ENCODE results near the gene CPB2. TPM values are rescaled to one million over a fixed set of nuclear protein-coding genes. Genes with fewer than 3 reads are reported as not detected.

Gene CPB2
- total RNA-seq, 1 donor from 2014 or later = not detected

DNA sequence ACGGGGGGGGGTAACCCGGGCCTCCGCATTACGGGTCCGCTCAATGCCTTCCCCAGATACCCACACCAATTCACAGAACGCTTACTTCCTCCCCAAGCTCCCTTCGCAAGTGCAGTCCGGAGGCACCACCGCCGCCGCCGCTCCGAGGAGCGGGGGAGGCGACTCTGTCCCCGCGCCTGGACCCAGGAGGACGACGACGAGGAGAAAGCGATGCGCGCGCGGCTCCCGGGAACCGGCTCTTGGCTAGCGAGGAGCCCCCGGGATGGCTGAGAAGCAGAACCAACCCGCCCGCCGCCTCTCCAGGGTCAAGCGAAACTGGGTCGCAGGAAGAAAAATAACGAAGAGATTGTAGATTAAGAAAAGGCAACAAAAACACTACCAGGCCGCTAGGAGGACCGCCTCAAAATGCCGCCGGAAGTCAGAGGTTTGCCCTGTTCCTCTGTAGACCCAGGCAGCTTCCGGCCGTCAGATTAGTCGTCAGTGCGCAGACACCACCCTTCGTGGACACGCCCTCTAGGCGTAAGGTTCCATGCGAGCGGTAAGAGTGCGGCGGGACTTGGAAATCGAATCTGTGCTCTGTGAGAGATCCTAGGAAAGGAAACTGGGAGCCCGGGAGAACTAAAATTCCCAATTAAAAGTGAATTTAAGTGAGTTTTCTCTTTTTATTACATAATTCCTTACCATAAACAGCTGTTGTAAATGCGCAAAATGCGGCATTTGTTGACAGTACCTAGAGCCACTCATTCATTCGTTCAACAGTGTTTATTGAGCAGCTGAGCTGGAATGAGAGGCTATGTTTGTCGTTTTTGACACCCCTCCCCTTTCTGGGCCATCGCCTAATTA lies 52.3 kb downstream of the CPB2 start, which contains the start of gene ZC3H13:
TSS of gene ZC3H13 (minus strand) at position 428 of the 843 bp plus-strand sequence. CDS start 7,239 bp downstream, outside the sequence.
- DNase-seq (ENCODE audit: low read depth, low spot score) = peak; percentile 90

DNA sequence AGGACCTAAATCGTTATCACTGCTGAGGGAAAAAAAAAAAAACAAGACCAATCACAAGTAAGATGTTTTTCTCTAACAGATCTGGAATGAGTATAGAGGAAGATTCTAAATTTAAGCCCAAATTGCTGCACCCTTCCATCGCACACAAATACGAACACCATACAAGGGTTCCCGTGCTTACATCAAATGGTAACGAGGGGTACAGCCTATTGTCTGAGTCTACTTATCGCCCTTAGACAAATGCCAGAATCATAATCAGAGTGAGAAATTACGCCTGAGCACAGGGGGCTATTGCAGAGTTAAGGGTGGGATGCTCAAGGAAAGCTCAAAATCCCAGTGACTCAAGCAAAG lies 52.9 kb downstream of the CPB2 start:
- DNase-seq (ENCODE audit: low read depth, low spot score) = no peak

- DNase-seq (ENCODE audit: low read depth, low spot score) = no peak
Measured at GRCh38 chr13:46050771-46051170, 54.1 kb downstream of the CPB2 start.

DNA sequence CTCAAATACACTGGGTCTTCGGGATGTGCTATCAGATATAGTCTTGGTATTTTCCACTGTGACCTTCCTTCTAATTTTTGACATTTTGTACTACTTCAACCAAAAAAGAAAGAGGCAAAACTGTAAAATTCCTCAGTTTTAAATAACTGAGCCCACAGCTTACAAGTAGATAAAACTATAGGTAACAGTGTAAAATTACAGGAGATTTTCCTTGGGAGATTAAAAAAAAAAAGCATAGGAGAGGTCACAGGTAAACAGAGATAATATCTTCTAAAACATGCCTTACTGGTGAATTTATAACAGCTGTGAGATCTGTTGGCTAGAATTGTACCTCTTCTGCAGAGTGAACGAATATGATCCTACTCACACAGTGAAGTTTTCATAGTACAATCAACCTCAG lies 59.4 kb downstream of the CPB2 start:
- DNase-seq (ENCODE audit: low read depth, low spot score) = no peak

GRCh38 chr13:46043647-46044046 lies 61.2 kb downstream of the CPB2 start:
- DNase-seq (ENCODE audit: low read depth, low spot score) = no peak

DNA sequence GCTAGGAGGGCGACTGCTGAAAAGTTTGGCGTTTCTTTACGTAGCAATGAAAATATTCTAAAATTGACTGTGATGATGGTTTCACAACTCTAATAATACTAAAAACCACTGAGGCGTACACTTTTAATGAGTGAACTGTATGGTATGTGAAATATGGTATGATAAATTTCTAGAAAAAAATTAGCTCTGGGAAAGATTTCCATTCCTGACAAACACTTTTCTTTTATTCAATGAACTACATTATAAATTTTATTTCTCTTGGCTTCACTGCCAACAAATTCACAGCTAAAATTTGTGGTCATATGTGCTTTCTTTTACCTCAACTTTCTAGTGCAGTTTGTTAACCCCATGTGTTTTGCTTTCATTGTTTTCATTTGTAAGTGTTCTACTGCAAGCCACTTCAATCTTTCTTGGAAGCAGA lies 63.4 kb downstream of the CPB2 start:
- no peak for DNase-seq (ENCODE audit: low read depth, low spot score)

- no peak for DNase-seq (ENCODE audit: low read depth, low spot score)
Measured at GRCh38 chr13:46040763-46041162, 64.1 kb downstream of the CPB2 start.

DNA sequence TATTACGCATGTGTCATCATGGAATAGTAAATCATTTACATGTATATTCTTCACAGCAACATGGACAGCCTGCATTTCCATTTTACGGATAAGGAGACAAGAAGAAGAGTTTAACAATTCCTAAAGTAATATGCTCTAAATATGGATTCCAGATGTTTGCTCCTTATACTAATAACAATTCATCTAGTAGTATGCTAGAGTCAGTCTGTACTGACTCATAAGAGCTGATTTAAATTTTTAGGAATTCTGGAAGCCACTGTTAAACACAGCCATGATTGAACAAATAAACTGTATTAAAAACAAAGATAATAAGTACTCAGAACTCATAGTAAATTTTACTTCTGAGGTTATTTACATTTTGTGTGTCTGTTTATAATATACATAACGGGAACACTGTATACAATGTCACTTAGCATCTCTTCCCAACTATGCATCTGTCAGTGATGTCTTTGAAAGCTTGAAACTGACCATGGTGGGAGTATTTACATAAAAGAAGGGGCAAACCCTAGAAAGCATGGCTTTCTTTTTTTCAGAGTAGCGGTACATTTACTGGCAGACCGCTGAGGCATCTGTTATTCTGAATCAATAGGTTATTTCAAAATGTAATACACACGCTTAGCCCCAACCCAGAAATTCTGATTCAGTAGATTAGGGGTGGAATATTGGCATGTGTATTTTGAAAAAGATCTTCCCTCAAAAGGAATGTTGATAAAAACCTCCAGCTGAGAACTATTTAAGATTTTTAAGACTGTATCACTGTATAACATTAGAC lies 65.2 kb downstream of the CPB2 start:
- DNase-seq (ENCODE audit: low read depth, low spot score) = no peak

DNA sequence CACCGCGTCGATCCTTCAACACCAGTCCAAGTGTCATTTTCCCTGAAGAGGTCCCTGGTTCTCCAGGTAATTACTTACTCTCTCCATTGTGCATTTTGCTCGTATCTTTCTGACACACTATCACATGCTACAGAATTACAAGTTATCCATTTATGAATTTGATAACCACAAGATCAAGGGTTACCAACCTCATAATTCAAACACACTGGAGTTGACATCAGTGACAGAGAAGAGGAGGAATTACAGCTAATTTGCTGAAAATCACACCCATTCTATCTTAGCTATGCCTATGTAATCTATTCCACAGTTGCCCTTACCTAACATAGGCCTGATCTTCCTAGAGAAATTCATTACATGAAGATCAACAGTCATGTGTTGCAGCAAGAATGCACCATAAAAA lies 66.5 kb downstream of the CPB2 start:
- DNase-seq (ENCODE audit: low read depth, low spot score) = no peak

GRCh38 chr13:46035066-46035465 lies 69.8 kb downstream of the CPB2 start:
- DNase-seq (ENCODE audit: low read depth, low spot score) = no peak

- no peak for DNase-seq (ENCODE audit: low read depth, low spot score)
Measured at GRCh38 chr13:46032341-46032740, 72.5 kb downstream of the CPB2 start.

DNA sequence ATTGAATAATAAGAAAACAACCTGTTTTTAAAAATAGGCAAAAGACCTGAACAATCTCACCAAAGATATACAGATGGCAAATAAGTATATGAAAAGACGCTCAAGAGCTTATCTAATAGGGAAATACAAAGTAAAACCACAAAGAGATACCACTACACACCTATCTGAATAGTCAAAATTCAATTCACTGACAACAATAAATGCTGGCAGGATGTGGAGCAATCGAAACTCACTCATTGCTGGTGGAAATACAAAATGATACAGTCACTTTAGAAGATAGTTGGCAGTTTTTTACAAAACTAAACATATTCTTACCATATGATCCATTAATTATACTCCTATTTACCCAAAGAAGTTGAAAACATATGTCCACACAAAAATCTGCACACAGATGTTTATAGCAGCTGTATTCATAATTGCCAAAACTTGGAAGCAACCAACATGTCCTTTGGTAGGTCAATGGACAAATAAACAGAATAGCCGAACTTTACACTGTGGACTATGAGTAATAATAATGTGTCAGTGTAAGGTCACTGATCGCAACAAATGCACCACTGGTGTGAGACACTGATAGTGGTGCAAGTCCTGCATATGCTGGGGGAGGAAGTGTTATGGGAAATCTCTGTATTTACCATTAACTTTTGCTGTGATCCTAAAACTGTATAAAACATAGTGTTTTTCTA lies 73.1 kb downstream of the CPB2 start:
- no peak for DNase-seq (ENCODE audit: low read depth, low spot score)

GRCh38 chr13:46025157-46025556 lies 79.7 kb downstream of the CPB2 start:
- DNase-seq (ENCODE audit: low read depth, low spot score) = no peak

GRCh38 chr13:46022481-46022880 lies 82.4 kb downstream of the CPB2 start:
- DNase-seq (ENCODE audit: low read depth, low spot score) = no peak

- DNase-seq (ENCODE audit: low read depth, low spot score) = no peak
Measured at GRCh38 chr13:46016216-46016615, 88.6 kb downstream of the CPB2 start.

- no peak for DNase-seq (ENCODE audit: low read depth, low spot score)
Measured at GRCh38 chr13:46015366-46015765, 89.5 kb downstream of the CPB2 start.

DNA sequence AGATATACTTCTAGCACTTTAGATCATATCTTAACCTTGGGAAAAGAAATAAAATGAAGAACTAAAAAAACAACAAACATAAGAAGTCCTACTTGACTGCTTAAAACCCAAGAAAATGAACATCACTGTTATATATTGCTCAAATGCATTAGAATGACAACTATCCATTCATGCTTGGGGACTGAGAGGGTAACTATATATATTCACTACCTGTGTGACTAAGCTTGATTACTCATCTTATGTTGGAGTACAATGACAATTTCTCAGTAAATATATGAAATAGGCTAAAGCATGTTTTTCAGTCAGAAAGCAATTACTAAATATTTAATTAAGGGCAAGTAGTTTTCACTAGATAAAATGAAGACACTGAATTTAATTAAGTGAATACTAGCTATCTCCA lies 92.4 kb downstream of the CPB2 start:
- DNase-seq (ENCODE audit: low read depth, low spot score) = no peak

DNA sequence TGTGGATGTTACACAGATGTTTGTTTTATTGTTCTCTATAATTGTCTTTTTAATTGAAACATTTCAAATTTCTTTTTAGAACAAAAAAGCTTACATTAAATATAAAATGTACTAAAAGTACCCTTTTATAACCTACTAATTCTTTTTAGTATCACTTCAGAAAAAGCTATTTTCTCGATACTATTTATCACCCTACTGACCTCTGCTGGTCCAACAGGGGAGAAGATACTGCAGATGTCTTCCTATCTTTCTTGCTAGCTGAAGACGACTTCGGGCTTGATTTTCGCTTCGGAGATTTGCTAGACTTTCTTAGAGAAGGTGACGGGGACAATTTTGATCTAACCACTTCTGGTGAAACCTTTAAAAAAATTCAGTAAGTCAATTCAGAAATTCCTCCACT lies 94.7 kb downstream of the CPB2 start:
- no peak for DNase-seq (ENCODE audit: low read depth, low spot score)

- no peak for DNase-seq (ENCODE audit: low read depth, low spot score)
Measured at GRCh38 chr13:46008631-46009030, 96.2 kb downstream of the CPB2 start.

GRCh38 chr13:46006688-46007452 lies 98.0 kb downstream of the CPB2 start:
- no peak for DNase-seq (ENCODE audit: low read depth, low spot score)

- no peak for DNase-seq (ENCODE audit: low read depth, low spot score)
Measured at GRCh38 chr13:46004491-46004890, 100.3 kb downstream of the CPB2 start.

All from pulmonary artery endothelial cell (primary cell).